ENCODE results near the gene ERH.

Gene ERH

DNA sequence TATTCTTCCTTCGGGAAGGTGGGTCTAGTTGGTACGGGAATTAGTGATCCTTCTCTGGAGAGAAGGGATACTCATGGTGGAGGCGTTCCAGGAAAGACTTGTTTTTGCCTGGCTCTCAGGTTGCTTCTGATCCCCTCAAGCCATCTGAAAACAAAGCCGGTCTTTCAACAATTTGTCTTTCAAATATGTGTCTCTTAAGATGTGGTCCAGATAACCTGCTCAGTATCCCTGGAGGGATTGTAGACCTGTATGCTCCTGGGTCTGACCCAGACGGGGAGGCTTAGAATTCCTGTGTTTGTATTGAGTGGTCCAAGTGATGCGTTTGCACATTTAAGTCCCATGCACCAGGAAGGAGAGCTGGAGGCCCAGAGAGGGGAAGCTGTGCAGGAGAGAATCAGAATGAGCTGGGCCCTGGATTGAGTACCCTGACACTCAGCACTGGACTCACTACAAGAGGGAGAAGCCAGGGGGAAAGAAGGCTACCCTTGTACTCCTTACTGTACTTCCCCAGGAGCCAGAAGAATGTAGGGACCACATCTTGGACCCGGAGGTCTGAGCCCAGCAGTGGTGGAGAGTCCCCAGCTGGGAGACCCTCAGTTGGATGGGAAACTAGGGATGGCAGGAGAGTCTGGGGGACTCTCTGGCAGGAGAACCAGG is 40.4 kb downstream of the ERH start:
- H3K27ac ChIP-seq, result no peak overlapping the region
- no peak for TF ChIP-seq ZFX (IDR thresholded peaks at IDR 0.05)
- TF ChIP-seq, protein P1, sequence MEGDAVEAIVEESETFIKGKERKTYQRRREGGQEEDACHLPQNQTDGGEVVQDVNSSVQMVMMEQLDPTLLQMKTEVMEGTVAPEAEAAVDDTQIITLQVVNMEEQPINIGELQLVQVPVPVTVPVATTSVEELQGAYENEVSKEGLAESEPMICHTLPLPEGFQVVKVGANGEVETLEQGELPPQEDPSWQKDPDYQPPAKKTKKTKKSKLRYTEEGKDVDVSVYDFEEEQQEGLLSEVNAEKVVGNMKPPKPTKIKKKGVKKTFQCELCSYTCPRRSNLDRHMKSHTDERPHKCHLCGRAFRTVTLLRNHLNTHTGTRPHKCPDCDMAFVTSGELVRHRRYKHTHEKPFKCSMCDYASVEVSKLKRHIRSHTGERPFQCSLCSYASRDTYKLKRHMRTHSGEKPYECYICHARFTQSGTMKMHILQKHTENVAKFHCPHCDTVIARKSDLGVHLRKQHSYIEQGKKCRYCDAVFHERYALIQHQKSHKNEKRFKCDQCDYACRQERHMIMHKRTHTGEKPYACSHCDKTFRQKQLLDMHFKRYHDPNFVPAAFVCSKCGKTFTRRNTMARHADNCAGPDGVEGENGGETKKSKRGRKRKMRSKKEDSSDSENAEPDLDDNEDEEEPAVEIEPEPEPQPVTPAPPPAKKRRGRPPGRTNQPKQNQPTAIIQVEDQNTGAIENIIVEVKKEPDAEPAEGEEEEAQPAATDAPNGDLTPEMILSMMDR (conservative IDR thresholded peaks at IDR 0.05), result no peak

DNA sequence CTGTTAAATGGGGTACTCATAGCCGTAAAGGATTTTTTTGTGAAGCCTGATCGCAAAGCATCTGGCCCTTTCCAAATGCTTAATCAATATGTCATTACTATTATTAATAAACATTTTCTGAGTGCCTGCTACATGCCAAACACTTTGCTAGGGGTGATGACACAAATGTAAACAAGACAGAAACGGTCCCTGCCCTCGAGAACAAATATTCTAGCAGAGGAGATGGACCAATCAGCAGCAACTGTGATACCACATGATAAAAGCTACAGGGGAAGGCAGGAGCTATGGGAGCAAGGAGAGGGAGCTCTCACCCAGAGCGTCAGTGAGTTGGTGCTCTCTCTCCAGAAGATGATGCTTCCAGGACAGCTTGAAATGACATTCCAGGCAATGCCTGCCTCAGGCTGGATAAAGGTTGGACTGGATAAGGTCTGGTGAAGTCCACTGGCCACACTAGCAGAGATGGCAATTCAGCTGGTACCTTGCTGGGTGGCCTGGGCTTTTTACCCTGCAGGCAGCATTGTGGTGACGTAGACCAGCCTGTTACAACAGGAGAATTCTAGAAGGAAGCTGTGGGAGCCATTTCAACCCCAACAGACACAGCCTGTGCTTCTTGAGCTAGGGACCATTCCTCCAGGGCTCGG is 41.1 kb downstream of the ERH start:
- no peak overlapping the region for H3K27ac ChIP-seq
- TF ChIP-seq, protein P1 (conservative IDR thresholded peaks at IDR 0.05), result no peak
- TF ChIP-seq ZFX (IDR thresholded peaks at IDR 0.05), result no peak

DNA sequence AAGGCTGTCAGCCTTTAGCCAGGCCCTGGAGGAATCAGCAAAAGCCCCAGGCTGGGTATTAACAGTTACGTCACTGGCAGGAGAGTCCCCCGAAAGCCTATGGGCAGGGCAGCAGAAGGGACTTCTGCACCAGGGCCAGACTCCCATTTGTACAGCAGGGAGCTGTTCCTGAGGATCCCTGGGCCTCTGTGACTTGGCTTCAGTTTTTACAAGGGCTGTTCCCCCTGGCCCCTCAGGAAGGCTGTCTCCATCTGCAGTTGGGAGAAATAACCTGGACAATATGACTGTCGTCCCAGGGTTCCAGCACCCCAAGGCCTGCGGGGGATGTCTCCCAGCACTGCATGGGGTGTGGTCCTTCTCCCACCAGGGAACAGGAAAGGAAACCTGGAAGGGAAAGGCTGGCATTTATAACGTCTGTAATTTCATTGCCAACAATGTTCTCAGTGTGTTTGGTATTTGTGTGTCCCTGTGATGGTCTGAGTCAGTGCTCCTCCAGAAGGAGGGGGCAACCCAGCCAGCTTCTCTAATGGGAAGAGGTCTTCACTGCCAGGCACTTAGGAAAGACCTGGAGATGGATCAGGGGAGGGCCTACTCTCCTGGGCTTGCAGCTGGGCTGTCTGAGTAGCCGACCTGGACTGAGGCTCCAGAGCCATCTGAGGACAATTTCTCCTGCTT is 42.4 kb downstream of the ERH start:
- H3K27ac ChIP-seq, result no peak overlapping the region

DNA sequence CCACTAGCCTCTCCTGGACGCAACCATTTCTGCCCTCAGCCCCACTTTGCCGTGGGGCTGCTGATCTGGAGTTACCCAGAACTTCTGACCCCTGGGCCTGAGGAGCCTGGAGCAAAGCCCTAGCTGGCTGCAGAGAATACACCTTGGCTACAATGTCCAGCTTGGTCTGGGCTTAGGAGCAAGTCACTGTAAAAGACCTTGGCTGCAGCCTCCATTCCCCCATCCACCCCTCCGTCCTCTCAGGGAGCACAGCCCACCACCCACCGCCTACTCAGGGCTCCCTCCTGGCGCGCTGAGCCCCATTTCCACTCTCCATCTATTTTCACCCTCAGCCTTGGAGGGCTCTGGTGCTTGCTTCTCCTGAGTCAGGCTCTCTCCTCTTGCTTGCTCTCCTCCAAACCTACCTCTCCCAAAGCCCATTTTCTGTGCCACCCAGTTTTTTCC is 42.9 kb downstream of the ERH start:
- H3K27ac ChIP-seq, result no peak overlapping the region
- TF ChIP-seq, protein P1 (conservative IDR thresholded peaks at IDR 0.05), result no peak
- no peak for TF ChIP-seq ZFX (IDR thresholded peaks at IDR 0.05)

More for the DNA sequence above, 42.4 kb downstream of the ERH start:
- TF ChIP-seq ZFX (IDR thresholded peaks at IDR 0.05), result no peak
- TF ChIP-seq, protein P1 (conservative IDR thresholded peaks at IDR 0.05), result no peak

DNA sequence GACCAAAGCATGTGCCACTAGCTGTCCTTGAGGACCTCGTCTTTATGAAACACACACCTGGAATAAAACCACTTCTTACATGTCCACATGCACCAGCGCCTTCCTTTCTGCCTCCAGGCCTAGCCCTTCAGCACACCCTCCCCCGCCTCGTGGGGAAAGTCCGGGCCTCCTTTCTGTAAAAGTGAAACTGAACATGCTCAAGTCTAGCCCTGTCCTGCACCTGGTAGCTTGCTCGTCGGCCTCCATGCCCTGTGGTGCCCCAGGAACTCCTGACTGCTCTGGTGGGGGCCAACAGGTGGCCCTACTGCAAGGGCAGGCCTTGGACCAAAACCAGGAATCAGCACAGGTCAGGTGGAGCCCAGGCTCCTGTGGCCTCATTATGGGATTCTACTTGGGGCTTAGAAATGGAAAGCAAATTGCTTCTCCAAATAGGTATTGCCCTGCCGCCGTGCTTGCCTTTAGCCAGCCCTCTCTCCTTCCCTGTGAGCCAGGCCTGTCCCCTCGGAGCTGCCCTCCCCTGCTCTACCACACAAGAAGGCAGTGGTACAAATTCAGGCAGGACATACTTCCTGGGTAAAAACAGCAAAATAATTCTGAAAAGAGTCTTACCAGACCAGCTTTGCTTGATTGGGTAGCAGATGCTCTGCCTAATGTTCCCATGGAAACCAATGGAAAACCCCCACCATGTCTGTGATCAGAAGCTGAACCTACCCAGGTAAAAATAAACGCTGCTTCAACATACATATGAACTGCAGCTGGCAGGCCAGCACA is 43.5 kb downstream of the ERH start:
- no peak for TF ChIP-seq ZFX (IDR thresholded peaks at IDR 0.05)
- TF ChIP-seq, protein P1 (conservative IDR thresholded peaks at IDR 0.05), result no peak
- no peak overlapping the region for H3K27ac ChIP-seq

DNA sequence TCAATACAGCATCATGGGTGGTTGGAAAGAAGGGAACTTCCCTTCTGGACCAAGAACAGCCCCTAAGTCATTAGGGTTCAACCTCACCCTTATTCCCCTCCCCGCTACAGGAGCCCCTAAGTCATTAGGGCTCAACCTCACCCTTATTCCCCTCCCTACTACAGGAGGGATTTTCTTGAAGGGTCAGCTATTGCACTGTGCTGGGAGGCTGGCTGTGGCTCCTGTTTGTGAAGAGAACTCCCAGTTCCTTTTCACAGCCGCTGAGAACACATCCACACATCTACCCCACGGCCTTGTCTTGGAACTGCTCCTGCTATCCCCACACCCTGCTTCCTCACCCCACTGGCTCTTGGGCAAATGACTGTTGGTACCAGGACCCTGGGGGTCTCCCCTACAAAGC is 44.9 kb downstream of the ERH start:
- H3K27ac ChIP-seq, result no peak overlapping the region
- TF ChIP-seq, protein P1 (conservative IDR thresholded peaks at IDR 0.05), result no peak
- TF ChIP-seq ZFX (IDR thresholded peaks at IDR 0.05), result no peak

All from C4-2B (cell line).